HG02884 (cell line): Measurements from ENCODE around the gene R3HCC1L.
"Not testable (repeated sequence)": the region's sequence is repeated elsewhere in the genome, so short reads cannot be mapped to it uniquely, and the experiment has no call there.

Source experiments
- ATAC-seq: cut with Tn5 transposase; IDR thresholded peaks from one replicate; pipeline ENCODE4 v1.9.1; 2021; ENCODE audit warnings: mild to moderate bottlenecking, moderate library complexity; ENCODE audit not compliant: unreplicated experiment

R3HCC1L gene

GRCh38 chr10:98128802-98129201 is 5.7 kb upstream of the R3HCC1L start:
- no peak for ATAC-seq

- ATAC-seq = no peak
These were observed 2.8 kb upstream of the R3HCC1L start for GRCh38 chr10:98131619-98132018.

- peak; percentile 38 for ATAC-seq
These were observed 1.2 kb upstream of the R3HCC1L start for GRCh38 chr10:98133075-98133752.

- ATAC-seq = no peak
These were observed 383 bp upstream of the R3HCC1L start for GRCh38 chr10:98134117-98134430.

GRCh38 chr10:98135222-98135899 is 904 bp downstream of the R3HCC1L start:
- ATAC-seq = no peak

- ATAC-seq = not testable (repeated sequence)
These were observed 2.3 kb downstream of the R3HCC1L start for GRCh38 chr10:98136775-98137174.

GRCh38 chr10:98138031-98138430 is 3.6 kb downstream of the R3HCC1L start:
- ATAC-seq = no peak

- ATAC-seq = no peak
These were observed 5.0 kb downstream of the R3HCC1L start for GRCh38 chr10:98139431-98139830.

DNA sequence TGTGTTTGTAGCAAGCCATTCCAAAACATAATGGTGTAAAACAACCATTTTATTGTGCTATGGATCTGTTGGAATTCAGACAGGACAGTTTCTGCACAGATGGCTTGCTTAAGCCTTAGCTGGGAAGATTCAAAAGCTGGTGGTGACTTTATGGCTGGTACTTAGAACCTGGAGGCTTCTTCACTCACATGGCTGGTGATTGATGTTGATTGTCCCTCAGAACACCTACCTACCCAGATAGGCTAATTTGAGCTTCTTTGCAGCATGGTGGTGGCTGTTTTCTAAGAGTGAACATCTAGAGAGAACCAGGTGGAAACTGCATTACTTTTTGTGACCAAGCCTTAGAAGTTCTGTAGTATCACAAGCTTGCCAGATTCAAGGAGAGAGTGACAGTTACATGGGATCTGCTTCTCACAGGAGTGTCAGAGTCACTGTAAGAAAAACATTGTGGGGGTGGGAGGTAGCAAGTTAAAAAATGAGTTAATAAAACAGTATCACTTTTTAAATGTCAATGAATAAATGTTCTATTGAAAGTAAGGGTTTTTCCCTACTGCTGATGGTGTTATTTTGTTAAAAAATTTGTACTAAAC is 7.1 kb downstream of the R3HCC1L start:
- ATAC-seq = no peak

DNA sequence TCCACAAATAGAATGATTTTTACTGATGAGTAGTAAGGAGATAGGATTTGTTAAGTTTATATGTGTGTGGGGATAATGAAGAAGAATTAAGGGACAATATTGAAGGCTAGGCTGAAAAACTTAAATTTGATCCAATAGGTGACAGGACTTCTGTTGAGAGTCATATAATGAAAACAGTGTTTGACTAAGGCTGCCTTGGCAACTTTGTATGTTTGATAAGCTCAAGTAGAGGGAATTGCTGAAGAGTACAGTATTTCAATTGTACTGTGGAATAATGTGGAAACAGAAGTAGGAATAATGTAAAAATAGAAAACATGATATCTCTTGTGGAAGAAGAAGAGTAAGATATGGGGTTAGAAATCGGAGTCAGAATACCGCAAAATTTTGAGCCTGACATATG is 10.5 kb downstream of the R3HCC1L start:
- ATAC-seq = no peak

GRCh38 chr10:98149858-98150257 is 15.4 kb downstream of the R3HCC1L start:
- ATAC-seq = no peak

DNA sequence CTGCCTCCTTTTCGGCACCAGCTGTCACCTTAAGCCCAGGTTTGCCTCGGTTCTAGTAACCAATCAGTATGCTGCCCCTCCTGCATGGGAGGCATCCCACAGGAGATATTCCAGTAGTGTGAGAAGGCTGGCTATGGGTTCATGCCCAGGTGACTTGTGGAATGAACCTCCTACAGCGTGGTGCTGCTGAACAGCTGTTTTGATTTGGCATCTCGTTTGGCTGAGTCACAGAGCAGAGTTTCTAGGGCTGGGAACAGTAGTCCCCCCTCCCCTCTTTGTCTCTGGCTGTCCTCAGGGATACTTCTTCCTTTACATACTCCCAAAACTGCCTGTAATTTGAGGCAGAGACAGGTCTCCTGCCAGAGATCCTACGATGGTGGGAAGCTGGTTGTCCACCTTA is 16.1 kb downstream of the R3HCC1L start:
- no peak for ATAC-seq

- ATAC-seq = not testable (repeated sequence)
These were observed 18.3 kb downstream of the R3HCC1L start for GRCh38 chr10:98152778-98153177.

GRCh38 chr10:98153213-98153958 is 18.9 kb downstream of the R3HCC1L start:
- ATAC-seq = not testable (repeated sequence)

- ATAC-seq = no peak
These were observed 19.6 kb downstream of the R3HCC1L start for GRCh38 chr10:98154076-98154475.

DNA sequence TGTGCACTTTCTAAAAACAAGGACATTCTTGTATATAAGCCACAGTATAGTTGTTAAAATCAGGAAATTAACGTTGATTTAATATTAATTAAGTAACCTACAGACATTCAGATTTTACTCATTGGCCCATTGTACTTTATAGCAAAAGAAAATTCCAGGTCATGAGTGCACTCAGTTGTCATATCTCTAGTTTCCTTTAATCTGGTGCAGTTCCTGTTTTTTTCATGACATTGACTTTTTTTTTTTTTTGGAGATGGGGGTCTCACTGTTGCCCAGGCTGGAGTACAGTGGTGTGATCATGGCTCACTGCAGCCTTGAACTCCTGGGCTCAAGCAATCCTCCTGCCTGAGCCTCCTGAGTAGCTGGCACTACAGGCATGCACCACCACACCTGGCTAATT is 24.1 kb downstream of the R3HCC1L start:
- ATAC-seq = no peak

DNA sequence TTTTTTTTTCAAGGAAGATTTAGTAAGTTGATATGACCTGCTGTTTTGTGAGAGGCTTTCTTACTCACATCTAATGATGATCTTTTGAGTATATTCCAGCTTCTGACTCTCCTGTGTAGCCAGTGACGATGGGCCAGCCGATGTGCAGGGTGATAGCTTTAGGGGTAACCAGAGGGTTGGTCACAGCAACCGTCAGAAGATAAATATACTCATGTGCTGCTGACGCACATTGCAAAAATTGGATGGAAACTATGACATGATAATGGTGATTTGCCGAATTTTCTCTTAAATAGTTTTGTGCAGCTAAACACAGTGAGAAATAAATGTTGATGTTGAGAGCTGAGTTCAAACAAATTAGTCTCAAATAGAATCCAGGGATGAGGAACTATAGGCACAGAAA is 29.5 kb downstream of the R3HCC1L start:
- ATAC-seq = no peak

DNA sequence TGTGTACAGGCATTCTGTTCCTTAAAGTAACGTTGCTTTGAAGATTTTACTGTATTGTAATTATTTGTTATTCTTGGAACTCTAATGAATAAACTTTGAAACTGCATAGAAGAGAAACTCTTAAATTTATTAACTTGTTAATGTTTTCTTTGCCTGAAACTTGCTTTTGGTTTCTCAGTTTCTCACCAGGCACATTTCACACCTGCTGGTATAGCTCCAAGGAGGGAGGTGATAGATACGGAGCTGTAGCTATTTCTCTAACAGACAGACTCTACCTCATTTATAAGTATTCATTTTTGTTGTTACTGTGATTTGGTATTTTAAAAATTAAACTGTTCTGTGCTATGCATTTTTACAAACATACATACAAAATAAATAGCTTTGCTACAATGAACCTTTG is 32.7 kb downstream of the R3HCC1L start:
- no peak for ATAC-seq

- peak; percentile 68 for ATAC-seq
These were observed 33.7 kb downstream of the R3HCC1L start for GRCh38 chr10:98168147-98168546.

- ATAC-seq = no peak
These were observed 34.3 kb downstream of the R3HCC1L start for GRCh38 chr10:98168766-98169165.

DNA sequence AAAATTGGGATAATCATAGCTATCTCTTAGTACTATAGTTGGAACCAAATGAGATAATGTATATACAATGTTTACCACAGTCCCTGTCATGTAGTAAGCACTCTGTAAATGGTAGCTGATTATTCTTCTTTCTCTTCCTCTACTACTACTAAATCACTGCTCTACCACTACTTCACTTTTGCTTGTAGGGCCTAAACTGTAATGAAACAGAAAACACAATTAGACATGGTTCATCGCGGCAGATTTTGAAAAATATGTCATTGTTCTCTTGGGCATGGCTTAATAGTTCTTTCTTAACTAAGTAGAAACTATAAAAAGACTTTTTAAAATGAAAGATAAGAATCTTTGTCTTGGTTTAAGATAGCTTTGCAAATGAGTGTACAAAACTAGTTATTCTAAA is 34.9 kb downstream of the R3HCC1L start:
- ATAC-seq = no peak
